ENCODE measurements around the gene DDIAS.
A peak's percentile ranks its signal among the peaks of the same experiment; 100 is the strongest.
"Not testable (repeated sequence)": the region's sequence is repeated elsewhere in the genome, so short reads cannot be mapped to it uniquely, and the experiment has no call there.

Gene DDIAS

DNA sequence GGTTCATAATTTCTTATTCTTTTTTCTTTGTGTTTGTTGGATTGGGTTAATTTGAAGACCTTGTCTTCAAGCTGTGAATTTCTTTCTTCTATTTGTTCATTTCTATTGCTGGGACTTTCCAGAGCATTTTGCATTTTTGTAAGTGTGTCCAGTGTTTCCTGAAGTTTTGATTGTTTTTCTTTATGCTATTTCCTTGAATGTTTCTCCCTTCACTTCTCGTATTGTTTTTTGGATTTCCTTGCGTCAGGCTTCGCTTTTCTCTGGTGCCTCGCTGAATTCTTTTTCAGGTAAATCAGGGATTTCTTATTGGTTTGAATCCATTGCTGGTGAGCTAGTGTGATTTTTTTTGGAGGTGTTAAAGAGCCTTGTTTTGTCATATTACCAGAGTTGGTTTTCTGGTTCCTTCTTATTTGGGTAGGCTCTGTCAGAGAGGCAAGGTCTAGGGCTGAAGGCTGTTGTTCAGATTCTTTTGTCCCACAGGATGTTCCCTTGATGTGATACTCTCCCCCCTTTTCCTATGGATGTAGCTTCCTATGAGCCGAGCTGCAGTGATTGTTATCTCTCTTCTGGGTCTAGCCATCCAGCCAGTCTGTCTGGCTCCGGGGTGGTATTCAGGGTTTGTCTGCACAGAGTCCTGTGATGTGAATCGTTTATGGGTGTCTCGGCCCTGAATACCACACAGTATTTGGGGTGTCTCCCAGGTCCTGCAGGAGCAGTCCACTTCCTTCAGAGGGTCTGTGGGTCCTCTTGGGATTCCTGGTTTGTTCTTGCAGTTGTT is 21.0 kb downstream of the DDIAS start:
- DNase-seq (ENCODE audit: low read depth) = not testable (repeated sequence)

DNA sequence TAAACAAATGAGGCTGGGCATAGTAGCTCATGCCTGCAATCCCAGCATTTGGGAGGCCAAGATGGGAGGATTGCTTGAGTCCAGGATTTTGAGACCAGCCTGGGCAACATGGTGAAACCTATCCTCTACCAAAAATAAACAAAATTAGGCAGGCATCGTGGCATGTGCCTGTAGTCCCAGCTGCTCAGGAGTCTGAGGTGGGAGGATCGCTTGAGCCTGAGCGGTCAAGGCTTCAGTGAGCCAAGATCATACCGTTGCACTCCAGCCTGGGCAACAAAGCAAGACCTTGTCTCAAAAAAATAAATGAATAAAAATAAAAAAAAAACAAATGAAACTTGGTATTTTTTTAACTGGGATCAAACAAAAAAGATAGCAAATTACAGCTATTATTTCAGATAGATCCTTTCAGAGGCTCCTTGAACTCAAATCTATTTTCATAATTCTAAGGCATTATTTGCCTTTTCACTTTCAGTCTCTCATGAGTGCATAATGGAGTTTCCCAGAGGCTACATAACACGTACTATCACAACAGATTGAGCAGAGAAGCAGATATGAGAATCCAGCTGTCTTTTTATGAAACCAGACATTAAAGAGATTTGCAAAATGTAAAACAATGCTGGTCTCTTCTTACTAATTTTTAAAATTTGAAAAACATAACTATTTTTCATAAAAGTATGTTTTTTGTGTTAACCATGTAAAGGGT is 23.1 kb downstream of the DDIAS start:
- DNase-seq (ENCODE audit: low read depth) = no peak

DNA sequence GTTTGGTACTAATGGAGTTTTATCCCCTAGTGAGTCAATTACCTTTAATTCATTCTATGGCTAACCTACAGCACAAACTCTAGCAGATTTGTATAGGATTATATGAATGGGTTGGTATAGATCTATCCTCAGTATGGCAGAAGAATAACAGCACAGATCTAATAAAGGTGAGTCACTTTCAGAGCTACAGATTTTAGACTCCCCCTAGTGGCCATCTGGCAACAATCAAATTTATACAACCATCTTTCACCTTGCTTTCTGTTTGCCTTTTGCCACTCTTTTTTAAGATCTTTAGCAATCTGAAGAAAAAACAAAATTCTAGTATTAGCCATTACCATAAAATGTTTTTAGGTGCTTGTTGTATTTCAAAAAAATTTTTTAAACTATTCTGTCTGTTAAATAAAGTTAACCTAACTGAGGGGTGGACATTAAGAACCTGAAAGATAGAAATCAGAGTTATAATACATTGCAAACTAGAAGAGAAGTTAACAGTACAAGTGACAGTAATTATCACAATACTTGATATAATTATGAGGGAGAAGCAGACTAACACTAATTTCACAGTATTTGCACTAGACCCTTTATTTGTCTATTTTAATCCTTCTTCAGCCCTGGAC is 25.8 kb downstream of the DDIAS start:
- DNase-seq (ENCODE audit: low read depth) = no peak

DNA sequence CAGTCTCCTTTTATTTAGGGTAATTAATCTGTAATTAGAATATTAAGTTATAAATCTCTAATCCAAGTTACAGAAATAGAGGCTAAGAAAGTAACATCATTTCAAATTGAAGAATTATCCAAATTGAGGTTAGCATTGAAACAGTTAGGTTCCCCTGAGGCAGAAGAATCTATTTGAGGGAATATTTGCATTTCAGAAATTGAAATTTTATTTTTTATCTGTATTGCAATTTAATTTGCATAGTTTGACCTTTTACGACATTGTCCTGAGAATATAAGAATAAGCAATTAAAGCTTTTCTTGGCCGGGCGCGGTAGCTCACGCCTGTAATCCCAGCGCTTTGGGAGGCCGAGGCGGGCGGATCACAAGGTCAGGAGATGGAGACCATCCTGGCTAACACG is 27.6 kb downstream of the DDIAS start:
- no peak for DNase-seq (ENCODE audit: low read depth)

DNA sequence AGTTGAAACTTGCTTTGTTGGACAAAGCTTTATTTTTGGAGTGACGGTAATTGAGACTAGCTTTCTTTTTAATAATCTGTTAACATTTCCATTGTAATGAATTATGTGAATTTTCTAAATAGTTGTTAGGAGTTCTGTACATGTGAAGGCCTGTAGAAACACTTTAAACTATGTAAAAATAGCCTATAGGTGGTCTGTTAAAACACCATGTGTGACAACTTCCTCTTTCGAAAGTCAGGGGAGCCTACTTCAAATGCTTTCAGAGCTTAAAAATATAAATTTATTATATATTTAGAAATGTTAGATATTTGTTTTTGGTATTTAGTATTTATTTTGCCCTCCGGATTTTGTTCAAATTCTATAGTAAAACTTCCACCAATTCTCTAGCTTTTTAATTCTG is 28.7 kb downstream of the DDIAS start:
- DNase-seq (ENCODE audit: low read depth) = no peak

DNA sequence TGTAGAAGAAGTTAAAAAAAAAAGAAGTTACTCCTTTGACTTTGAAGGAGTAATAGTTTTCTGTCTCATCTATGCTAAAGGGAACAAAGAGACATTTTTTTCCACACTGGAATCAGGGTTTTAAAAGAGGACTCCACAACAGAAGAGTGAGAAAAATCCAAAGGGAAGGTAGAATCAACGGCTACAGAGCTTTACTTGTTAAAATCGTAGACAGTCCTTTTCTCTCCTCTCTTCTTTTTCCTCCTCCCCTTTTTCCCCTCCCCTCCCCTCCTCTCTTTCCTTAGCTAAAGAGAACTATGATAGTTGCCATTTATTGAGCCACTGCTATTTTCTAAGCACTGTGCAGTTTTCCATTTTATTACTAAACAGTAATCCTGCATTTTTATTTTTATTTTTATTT is 29.2 kb downstream of the DDIAS start:
- DNase-seq (ENCODE audit: low read depth) = no peak

DNA sequence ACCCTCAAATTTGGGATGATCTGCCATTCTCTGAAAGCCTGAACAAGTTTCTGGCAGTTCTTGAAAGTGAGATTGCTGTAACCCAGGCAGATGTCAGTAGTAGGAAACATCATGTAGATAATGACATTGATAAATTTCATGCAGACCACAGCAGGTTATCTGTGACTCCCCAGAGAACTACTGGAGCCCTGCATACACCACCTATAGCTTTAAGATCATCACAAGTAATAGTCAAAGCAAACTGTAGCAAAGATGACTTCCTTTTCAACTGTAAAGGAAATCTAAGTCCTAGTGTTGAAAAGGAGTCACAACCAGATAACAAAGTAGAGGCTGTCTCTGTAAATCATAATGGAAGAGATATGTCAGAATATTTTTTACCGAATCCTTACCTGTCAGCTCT is 31.0 kb downstream of the DDIAS start:
- no peak for DNase-seq (ENCODE audit: low read depth)

DNA sequence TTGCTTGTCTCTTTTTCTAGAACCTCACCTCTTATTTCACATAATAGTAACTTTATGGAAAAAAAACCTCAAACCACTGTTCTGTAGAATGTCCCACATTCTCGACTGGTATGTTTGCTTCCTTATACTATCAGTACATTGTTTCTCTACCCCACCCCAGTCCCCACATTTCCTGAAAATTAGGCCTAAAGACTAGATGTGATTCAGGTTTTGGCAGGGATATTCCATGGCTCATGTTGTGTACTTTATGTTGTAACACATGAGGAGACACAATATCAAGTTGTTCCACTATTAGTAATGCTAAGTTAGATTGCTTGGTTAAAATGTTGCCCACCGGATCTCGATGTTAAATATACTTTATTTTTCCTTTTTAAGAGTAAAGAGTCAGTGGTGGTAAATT is 34.7 kb downstream of the DDIAS start:
- no peak for DNase-seq (ENCODE audit: low read depth)

DNA sequence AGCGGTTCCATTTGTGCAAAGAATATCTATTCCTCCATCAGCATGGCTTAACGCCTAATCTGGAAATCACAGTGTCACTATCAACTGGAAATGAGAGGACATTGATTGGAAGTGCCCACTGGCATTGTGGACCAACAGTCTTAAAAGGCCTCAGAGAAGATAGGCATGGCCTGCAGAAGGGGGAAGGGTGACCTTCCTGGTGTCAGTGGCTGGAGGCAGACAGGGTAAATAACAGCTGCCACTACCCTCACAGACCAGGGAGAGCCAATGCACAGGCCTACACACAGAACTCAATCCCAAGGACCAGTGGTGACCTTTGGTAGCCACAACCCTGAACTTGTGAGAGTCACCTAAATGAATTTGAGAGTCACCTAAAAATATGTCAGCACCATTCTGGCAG is 36.0 kb downstream of the DDIAS start:
- no peak for DNase-seq (ENCODE audit: low read depth)

DNA sequence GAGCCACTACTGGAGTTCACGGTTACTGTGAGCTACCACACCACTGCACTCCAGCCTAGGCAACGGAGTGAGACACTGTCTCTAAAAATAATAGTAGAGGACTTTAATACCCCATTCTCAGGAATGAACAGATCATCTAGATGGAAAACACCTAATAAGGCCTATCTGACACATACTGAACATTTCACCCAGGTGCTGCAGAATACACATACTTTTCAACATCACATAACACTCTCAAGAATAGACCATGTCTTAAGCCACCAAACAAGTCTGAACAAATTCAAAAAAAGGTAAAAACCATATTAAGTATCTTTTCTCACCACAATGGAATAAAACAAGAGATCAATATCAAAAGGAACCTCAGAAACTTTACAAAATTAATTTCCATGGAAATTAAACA is 37.9 kb downstream of the DDIAS start:
- no peak for DNase-seq (ENCODE audit: low read depth)

DNA sequence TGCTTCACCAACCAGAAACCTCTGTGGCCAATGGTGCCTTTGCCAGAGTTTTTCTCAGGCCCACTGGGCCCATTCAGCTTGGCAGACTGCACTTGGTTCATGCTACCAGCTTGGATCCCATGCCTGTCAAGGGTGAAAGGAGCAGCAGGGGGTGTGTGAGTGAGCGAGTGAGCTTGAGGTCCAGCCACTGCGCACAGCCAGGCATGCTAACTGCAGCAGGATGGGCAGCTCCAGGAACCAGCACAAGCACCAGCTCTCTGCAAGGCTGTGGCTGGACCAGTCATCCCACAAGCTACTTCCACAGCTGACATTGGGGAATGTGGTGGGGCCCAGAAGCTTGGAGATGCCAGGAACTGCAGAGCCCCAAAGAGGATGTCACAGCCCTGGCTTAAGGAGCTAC is 40.8 kb downstream of the DDIAS start:
- DNase-seq (ENCODE audit: low read depth) = no peak

DNA sequence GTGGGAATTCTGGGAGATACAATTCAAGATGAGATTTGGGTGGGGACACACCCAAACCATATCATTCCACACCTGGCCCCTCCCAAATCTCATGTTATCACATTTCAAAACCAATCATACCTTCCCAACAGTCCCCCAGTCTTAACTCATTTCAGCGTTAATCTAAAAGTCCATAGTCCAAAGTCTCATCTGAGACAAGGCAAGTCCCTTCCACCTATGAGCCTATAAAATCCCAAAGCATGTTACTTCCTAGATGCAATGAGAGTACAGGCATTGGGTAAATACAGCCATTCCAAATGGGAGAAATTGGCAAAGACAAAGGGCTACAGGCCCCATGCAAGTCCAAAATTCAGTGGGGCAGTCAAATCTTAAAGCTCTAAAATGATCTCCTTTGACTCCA is 41.9 kb downstream of the DDIAS start:
- DNase-seq (ENCODE audit: low read depth) = not testable (repeated sequence)

DNA sequence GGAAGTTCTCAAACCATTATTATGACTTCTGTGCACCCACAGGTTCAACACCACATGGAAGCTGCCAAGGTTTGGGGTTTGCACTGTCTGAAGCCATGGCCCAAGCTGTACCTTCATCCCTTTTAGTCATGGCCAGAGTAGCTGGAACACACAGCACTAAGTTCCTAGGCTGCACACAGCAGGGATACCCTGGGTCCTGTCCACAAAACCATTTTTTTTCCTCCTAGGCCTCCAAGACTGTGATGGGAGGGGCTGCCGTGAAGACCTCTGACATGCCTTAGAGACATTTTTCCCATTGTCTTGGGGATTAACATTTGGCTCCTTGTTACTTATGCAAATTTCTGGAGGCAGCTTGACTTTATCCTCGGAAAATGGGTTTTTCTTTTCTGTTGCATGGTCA is 42.7 kb downstream of the DDIAS start:
- no peak for DNase-seq (ENCODE audit: low read depth)

DNA sequence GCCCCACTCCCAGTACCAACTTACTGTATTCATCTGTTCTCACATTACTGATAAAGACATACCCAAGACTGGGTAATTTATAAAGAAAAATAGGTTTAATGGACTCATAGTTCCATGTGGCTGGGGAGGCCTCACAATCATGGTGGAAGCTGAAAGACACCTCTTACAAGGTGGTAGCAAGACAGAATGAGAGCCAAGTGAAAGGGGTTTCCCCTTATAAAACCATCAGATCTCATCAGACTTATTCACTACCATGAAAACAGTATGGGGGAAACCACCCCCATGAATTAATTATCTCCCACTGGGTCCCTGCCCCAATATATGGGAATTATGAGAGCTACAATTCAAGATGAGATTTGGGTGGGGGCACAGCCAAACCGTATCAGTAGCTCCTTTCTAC is 43.5 kb downstream of the DDIAS start:
- not testable (repeated sequence) for DNase-seq (ENCODE audit: low read depth)

DNA sequence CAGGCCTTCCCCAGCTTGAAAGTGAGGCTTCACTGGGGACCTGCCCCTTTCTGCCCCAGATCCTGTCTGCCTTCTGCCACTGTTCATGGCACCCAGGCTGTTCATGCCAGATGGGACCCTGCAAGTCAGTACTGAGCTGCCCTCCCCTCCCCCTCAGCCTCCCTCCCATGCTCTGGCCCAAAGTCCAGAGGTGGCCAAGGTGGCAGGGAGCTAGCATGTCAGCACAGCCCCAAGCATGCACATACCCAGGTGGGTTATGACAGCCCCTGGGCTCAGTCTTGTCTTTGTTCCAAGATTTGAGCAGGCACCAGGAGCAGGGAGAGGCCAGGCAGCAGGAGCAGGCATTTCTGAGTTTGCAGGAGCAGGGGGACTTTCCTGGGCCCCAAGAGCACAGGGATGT is 44.1 kb downstream of the DDIAS start:
- no peak for DNase-seq (ENCODE audit: low read depth)

DNA sequence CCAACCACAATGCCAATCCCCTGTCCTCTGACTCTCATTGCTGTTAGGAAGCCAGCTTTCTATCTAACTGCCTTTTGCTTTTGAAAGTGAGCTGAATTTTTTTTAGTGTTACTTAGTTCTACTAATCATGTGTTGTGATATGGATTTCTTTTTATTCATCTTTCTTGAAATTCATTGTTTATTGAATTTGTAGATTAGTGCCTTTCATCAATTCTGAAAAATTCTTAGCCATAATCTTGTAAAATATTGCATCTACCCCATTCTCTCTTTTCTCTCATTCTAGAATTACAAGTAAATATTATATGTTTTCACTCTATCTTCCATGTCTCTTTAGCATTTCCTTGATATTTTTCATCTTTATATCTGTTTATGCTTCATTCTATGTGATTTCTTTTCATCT is 47.8 kb downstream of the DDIAS start:
- no peak for DNase-seq (ENCODE audit: low read depth)

DNA sequence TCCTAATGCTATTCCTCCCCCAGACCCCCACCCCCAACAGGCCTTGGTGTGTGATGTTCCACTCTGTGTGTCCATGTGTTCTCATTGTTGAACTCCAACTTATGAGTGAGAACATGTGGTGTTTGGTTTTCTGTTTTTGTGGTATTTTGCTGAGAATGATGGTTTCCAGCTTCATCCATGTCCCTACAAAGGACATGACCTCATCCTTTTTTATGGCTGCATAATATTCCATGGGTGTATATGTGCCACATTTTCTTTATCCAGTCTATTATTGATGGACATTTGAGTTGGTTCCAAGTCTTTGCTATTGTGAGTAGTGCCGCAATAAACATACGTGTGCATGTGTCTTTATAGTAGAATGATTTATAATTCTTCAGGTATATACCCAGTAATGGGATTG is 49.0 kb downstream of the DDIAS start:
- not testable (repeated sequence) for DNase-seq (ENCODE audit: low read depth)

DNA sequence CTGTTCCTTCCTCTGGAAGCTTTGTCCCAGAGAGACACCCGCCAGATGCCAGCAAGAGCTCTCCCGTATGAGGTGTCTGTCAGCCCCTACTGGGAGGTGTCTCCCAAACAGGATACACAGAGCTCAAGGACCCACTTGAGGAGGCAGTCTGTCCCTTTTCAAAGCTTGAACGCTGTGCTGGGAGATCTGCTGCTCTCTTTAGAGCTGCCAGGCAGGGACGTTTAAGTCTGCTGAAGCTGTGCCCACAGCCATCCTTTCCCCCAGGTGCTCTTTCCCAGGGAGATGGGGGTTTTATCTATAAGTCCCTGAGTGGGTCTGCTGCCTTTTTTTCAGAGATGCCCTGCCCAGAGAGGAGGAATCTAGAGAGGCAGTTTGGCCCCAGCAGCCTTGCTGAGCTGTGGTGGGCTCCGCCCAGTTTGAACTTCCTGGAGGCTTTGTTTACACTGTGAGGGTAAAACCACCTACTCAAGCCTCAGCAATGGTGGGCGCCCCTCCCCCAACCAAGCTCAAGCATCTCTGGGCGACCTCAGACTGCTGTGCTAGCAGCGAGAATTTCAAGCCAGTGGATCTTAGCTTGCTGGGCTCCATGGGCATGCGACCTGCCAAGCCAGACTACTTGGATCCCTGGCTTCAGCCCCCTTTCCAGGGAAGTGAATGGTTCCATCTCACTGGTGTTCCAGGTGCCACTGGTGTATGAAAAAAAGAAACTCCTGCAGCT is 54.4 kb downstream of the DDIAS start:
- DNase-seq (ENCODE audit: low read depth) = peak; percentile 16

DNA sequence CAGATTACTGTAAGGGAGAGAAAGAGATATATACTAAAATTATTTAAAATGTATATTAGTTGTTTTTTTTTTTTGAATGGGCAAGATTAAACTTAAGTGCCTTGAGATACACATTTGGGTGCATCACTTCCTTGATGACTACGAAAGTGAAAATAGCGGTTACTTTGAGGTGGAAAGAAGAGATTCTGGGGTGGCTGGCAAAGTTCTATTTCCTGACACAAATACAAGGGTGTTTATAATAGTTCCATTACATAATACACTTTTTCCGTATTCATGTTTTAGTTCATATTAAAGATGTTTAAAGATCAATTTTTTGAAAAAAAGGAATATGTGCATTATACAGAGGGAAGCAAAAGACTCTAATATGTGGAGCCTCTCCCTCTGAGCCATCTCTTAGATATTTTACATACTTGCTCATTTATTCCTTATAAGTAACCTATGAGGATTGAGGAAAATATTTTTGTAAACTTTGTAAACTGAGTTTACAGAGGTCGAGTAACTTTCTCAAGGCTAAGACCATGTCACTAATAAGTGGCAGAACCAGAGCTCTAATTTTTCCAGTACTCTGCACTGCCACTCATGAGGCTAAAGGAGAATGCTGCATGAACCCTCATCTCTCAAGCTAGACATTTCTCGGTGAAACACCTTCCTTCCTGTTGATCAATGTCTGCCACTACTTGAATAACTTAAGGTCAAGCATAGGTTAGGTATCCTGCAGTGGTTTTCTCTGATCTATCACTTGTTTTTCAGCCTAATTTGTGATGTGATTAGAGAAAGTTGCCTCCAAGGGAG is 58.6 kb downstream of the DDIAS start:
- DNase-seq (ENCODE audit: low read depth) = no peak

DNA sequence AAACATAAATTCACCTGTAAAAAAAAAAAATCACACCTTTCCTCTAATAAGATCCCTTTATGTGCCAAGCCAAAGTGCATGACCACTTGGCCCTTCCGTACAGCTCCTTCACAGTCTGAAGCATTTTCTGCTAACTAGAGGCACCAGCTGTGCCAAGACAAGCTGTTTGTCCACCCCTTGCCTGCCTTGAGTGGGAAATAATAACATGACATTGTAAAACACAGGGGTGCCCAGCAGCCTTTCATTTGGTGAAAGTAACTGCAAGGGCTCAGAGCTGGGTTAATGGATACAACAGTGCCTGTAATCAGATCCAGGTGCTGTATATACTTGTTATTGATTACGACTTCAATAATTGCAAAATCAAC is 59.2 kb downstream of the DDIAS start:
- no peak for DNase-seq (ENCODE audit: low read depth)

DNA sequence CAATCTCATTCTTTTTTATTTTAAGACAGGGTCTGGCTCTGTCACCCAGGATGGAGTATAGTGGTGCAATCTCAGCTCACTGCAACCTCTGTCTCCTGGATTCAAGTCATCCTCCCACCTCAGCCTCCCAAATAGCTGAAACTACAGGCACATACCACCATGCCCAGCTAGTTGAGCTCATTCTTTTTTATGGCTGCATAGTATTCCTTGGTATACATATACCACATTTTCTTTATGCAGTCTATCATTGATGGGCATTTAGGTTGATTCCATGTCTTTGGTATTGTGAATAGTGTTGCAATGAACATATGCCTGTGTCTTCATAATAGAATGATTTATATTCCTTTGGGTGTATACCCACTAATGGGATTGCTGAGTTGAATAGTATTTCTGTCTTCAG is 60.5 kb downstream of the DDIAS start:
- DNase-seq (ENCODE audit: low read depth) = not testable (repeated sequence)

DNA sequence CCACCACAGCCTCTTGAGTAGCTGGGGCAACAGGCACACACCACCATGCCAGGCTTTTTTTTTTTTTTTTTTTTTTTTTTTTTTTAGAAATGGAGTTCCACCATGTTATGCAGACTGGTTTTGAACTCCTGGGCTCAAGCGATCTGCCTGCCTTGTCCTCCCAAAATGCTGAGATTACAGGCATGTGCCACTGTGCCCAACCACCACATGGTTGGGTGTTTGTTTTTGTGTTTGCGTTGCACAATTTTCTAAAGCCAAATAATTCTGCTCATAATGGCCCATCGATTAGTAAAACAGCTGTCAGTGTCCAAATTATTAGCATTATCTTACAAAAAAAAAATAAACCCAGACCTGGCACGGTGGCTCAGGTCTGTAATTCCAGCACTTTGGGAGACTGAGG is 65.8 kb downstream of the DDIAS start:
- no peak for DNase-seq (ENCODE audit: low read depth)

All from stimulated activated CD8-positive, alpha-beta memory T cell treated with anti-CD3 and anti-CD28 coated beads, Interleukin-15, amount 100 ng/mL, for 24 hours (primary cell).